Measurements from ENCODE around the gene IRGQ.
A peak's percentile ranks its signal among the peaks of the same experiment; 100 is the strongest.
"Not testable (repeated sequence)": the region's sequence is repeated elsewhere in the genome, so short reads cannot be mapped to it uniquely, and the experiment has no call there.

Gene IRGQ

DNA sequence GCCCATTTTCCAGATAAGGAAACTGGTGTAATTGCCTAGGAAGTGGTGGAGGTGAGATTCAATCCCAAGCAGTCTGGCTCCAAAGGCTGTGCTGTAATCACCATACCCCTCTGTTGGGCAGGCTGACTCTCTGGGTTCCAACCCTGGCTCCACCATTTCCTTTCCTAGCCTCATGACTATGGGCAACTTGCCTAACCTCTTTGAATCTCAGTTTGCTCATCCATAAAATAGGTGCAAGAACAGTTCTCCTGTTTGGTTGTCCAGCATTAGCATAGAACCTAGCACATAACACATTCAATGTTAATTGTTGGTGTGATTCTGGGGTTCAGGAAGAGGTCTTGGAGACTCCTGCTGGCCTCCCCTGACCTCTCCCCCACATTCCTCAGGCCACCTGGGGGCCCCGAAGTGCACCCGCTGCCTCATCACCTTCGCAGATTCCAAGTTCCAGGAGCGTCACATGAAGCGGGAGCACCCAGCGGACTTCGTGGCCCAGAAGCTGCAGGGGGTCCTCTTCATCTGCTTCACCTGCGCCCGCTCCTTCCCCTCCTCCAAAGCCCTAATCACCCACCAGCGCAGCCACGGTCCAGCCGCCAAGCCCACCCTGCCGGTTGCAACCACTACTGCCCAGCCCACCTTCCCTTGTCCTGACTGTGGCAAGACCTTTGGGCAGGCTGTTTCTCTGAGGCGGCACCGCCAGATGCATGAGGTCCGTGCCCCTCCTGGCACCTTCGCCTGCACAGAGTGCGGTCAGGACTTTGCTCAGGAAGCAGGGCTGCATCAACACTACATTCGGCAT is 2.7 kb upstream of the IRGQ start:
- H3K4me3 ChIP-seq (ENCODE audit: low read depth, low read length), result no peak overlapping the region

DNA sequence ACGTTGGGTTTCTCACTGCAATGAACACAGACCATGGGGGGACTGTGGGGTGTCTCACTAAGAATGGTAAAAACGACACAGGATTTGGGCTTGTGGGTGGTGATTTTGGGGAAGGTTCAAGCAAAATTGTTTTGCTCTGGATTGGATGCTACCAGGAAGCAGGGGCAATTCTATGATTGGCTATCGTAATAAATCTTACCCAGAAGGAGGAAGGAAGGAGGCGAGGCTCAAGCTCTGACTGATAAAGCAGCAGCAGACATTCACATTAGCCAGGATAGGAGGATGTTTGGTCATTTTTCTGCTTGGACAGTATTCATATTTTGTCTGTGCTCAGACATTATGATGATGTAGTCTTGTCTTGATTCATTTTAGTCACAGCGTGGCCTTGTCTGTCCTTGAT is 1.9 kb upstream of the IRGQ start:
- H3K4me3 ChIP-seq (ENCODE audit: low read depth, low read length), result no peak overlapping the region

DNA sequence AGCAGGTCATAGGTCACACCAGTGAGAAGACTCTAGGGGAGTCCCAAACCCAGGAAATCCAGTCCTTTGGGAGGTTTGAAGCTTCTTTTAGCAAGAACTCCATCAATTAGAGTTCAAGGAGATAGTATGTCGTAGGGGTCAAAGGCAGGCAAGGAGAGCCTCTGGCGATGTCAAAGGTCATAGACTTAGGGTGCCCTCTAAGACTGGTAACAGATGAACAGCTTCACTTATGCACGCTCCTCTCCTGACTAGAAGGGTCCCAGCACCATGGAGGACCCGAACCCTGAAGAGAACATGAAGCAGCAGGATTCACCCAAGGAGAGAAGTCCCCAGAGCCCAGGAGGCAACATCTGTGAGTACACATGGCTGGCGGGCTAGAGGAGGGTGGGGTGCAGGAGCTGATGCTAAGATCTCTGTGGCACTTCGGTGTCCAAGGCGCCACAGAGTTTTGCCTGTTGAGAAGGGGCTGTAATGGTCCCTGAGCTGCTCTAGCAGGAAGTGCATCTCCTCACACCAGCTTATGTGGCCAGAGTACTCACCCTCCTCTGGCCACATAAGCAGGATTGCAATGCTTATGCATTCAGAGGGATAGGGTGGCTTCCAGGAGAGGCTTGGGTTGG is 1.0 kb upstream of the IRGQ start:
- H3K4me3 ChIP-seq (ENCODE audit: low read depth, low read length), result peak overlapping the region; percentile 88

DNA sequence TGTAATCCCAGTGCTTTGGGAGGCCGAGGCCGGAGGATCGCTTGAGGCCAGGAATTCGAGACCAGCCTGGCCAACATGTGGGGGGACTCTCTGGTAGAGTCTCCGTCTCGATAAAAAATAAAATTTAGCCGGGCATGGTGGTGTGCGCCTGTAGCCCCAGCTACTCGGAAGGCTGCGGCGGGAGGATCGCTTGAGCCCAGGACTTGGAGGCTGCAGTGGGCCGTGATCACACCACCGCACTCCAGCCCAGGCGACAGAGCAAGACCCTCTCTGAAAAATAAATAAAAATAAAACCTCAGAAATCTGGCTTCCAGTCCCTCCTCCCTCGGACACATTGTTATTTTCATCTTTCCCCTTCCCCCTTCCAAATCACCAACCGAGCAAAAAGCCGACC is 332 bp downstream of the IRGQ start:
- peak overlapping the region; percentile 78 for H3K4me3 ChIP-seq (ENCODE audit: low read depth, low read length)

DNA sequence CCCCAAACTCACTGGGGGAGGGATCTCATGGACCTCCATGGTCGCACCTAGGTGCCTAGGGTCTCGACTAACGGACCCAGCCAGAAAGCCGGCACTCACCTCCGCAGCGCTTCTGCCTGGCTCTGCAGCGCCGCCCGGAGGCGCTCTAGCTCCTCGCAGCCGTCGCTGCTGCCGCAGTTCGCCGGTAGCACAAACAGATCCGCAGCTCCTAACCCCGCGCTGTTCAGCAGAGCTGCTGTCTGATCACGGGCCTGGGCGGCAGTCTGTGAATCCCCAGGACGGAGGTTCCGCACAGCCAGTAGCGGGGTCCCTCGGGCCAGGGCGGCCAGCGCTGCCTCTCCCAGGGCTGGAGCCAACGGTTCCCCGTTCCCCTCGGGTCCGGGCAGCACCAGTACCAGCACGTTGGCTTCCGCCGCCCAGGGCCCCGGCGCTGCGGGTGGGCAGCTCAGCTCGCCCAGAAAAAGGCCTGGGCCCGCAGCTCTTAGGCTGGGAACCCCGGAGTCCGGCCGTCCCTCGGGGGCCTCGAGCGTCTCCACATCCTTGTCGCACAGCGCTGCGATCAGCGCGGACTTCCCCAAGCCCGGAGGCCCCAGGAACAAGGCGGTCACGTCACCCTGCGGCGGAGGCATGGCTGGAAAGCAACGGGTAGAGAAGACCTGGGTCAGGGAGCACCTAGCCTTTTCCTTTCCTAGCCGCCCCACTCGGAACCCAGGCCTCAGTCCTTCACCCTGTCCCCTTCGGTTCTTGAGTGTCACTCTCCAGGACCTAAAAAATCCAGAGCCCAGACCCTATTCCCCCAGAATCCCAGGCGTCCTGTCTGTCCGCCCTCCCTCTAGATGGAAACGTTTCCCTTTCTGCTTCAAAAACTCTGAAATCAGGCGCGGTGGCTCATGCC is 977 bp downstream of the IRGQ start:
- H3K4me3 ChIP-seq (ENCODE audit: low read depth, low read length), result peak overlapping the region; percentile 78

DNA sequence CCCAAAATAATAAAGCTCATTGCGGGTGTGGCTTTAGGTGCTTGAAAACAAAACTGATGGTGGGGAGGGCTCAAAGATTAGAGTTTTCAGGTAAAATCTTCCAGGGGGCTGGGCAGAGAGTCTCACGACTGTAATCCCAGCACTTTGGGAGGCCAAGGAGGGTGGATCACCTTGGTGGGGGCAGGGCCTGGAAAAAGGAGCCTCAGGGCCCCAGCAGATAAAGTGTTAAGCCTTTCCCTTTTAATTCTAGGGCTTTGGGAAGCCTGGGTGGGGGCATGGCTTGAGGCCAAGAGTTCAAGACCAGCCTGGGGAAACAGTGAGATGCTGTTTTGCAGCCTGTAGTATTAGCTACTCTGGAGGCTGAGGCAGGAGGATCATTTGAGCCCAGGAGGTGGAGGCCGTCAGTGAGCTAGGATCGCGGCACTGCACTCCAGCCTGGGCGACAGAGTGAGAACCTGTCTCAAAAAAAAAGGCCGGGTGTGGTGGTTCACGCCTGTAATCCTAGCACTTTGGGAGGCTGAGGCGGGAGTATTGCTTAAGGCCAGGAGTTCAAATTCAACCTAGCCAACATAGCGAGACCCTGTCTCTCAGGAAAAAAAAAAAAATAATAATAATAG is 1.7 kb downstream of the IRGQ start:
- H3K4me3 ChIP-seq (ENCODE audit: low read depth, low read length), result no peak overlapping the region

DNA sequence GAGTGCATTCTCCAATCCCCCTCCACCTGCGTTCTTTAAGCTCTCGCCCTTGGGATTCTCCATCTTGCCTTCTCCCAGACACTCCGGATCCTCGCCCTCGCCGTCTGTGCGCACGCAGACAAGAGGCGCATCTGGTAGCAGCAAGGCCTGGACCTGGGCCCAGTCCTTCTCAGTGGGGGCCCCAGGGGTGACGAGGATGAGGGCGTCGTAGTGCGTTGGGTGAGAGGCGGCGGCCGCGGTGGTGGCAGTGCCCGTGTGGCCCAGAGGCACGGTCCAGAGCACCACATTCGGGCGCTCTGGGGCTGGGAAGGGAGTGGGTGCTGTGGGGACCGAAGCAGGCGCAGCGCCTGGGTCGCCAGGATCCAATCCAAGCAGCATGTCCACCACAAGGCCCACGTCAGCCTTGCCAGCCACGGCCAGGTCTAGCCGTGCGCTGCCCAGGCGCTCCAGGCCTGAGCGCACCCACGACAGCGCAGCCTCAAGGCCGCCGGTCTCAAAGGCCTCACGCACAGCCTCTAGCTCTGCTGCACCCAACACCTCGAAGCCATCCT is 3.1 kb downstream of the IRGQ start:
- no peak overlapping the region for H3K4me3 ChIP-seq (ENCODE audit: low read depth, low read length)

DNA sequence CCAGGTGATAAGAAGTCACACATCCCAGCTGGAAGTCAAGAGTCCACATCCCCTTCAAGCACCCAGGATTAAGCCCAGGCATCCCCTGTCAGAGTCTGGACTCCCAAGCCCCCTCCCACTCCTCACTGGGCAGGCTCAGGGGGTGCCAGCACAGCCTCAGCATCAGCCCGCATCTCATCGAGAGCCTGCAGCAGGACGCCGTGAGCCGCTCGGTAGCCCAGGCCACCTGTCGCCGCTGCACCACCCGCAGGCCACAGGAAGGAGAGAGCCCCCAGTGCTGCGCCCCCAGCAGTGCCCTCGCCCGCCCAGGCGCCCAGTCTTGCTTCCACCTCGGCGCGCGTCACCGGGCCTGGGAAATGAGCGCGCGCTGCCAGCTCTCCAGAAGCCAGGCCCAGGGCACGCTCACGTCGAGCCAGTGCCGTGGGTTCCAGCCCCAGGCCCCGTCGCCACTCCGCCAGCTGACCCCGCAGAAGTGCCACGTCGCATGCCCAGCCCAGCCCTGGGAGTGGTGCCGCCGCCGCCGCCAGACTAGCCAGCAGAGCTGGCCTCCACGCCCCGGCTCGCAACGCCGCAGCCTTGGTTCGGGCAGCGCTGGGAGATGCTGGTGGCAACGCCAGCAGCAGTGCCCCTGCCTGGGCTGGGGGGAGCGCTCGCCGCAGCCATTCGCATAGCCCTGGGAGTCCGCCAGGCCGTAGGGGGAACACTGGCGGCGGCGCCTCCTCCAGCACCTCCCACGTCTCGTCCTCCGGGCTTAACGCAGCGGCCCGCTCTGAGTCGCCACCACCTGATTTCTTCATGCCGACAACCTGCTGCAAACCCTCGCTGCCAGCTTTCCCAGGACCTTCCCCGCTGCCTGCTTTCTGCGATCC is 3.8 kb downstream of the IRGQ start:
- H3K4me3 ChIP-seq (ENCODE audit: low read depth, low read length), result no peak overlapping the region

DNA sequence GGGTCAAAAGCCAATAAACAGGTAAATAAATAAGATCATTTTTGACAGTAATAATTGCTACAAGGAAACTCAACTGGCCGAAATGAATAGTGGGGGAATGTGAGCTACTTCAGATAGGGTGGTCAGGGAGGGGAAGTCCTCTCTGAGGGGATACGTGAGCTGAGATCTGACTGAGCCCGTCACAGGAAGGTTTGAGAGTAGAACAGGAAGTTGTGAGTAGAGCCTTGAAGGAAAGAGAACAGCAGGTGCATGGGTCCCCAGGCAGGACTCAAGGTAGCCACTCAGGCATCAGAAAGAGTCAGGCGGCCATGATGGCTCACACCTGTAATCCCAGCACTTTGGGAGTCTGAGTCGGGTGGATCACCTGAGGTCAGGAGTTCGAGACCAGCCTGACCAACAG is 6.3 kb downstream of the IRGQ start:
- no peak overlapping the region for H3K4me3 ChIP-seq (ENCODE audit: low read depth, low read length)

DNA sequence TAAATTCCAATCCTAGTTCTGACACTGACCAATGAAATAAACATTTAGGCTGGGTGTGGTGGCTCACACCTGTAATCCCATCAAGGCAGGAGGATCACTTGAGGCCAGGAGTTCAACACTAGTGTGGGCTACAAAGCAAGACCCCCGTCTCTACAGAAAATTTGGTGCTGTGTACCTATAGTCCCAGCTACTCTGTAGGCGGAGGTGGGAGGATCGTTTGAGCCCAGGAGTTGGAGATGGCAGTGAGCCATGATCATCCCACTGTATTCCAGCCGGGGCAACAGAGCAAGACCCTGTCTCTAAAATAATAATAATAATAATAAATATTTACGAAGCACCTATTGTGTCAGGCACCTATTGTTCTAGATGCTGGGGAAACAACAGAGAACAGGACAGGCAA is 6.7 kb downstream of the IRGQ start:
- H3K4me3 ChIP-seq (ENCODE audit: low read depth, low read length), result no peak overlapping the region

DNA sequence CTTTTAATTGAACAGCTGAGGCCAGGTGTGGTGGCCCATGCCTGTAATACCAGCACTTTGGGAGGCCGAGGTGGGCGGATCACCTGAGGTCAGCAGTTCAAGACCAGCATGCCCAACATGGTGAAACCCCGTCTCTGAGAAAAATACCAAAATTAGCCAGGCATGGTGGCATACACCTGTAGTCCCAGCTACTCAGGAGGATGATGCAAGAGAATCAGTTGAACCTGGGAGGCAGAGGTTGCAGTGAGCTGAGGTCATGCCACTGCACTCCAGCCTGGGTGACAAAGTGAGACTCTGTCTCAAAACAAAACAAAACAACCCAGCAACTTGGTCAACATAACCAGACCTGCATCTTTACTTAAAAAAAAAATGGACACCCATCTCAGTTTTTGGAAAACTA is 8.9 kb downstream of the IRGQ start:
- not testable (repeated sequence) for H3K4me3 ChIP-seq (ENCODE audit: low read depth, low read length)

DNA sequence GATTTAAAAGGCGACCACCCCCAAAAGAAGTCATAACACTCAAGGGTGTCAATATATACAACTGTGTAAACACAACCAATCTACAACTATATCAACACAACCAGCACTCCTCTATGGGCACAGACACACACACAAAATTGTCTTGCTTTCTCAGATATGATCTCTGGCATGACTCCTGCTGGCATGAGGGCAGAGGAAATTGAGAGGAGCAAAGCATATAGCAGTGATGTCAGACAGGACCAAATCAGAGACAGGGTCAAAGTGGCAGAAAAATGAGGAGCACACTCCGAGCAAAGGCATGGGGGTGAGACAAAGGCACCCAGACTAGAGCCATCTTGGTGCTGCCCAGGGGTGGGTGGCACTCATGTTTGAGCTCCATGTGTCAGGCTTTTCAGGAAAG is 9.6 kb downstream of the IRGQ start:
- H3K4me3 ChIP-seq (ENCODE audit: low read depth, low read length), result no peak overlapping the region

DNA sequence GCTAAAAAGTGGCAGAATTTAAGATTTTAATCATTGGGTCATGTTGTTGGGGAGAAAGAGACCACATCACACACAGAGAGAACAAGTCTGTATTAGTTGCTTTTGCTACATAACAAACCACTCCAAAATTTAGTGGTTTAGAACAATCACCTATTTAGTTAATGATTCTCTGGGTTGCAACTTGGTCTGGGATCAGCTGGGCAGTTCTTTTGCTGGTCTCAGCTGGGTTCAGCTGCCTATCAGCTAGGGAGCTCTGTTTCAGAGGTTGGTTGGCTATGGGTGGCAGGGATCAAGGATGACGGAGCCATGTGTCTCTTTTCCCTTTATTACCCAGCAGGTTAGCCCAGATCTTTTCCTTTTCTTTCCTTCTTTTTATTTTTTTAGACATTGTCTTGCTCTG is 11.4 kb downstream of the IRGQ start:
- no peak overlapping the region for H3K4me3 ChIP-seq (ENCODE audit: low read depth, low read length)

DNA sequence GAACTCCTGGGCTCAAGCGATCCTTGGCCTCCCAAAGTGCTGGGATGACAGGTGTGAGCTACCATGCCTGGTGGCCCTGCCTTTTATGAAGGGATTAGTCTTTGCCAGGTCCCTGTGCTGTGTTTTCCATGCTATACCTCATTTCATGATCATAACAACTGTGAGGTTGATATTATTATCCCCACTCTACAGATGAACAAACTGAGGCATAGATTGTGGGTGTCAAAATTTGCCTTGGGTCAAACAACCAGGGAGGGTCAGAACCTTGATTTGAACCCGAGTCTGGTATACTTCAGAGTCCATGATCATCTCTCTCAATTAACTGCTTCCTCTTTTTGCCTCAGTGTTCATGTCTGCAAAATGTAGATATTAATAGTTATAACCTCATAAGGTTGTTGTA is 13.4 kb downstream of the IRGQ start:
- no peak overlapping the region for H3K4me3 ChIP-seq (ENCODE audit: low read depth, low read length)

DNA sequence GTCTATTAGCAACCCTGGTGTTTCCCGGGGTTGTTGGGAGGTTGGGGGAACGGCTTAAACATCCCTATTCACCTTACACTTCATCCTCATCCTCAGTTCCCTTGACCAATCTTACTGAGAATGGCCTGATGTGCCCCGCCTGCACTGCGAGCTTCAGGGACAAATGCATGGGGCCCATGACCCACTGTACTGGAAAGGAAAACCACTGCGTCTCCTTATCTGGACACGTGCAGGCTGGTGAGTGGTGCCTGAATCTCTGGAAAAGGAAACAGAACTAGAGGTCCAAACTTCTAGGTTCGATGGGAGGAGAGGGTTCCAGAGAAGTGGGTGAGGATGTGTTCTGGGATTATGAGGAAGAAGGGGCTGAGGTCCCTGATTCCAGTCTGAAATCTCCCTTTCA is 14.5 kb downstream of the IRGQ start:
- no peak overlapping the region for H3K4me3 ChIP-seq (ENCODE audit: low read depth, low read length)

DNA sequence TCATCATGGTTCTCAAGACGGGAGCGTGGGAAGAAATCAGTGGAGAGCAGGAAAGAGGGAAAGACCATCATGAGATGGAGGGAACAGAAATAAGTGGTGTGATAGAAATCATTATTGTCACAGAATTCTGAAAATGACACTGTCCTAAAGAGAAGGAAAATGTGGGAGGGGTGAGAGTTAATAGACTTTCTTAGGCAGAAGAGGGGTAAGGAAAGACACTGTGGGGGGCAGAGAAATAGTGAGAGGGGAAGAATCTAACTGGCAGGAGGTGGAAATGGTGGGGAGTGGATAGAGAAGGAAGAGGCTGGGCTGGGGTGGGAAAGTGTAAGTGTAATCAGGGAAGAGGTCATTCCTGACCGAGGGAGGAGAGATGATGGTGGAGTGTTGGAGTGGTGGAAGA is 17.1 kb downstream of the IRGQ start:
- H3K4me3 ChIP-seq (ENCODE audit: low read depth, low read length), result no peak overlapping the region

DNA sequence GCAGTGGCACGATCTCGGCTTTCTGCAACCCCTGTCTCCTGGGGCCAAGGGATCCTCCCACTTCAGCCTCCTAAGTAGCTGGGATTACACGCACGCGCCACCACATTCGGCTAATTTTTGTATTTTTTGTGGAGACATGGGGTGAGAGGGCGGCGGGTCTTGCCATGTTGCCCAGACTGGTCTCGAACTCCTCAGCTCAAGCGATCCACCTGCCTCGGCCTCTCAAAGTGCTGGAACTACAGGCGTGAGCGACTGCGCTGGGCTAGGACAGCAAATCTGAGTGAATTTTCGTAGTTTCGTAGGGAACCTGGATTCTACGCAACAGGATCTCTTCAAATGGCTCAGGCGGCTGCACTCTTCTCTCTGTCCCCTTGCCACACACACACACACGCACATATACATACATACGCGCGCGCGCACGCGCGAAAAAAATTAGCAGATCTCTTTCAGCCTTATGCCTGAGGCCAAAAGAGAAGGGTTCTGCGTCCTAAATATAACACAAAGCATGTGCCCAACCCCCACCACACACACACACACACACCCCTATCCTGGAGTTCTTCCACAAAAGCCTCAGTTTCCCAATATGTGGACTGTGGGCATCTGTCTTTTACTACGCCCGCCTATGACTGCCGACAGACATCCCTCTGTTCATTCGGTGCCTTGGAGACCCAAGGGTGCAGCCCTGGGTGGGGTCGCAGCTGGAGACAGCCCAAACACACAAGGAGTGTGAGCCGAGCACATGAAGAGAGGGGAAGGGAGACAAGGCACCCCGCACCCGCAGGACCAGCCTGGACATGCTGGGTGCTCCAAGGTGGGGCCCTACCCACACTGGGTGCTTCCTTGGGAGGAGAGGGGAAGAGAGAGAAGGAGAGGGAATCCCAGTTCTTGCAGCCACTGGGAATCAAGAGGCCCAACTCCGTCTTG is 19.7 kb downstream of the IRGQ start:
- H3K4me3 ChIP-seq (ENCODE audit: low read depth, low read length), result no peak overlapping the region

DNA sequence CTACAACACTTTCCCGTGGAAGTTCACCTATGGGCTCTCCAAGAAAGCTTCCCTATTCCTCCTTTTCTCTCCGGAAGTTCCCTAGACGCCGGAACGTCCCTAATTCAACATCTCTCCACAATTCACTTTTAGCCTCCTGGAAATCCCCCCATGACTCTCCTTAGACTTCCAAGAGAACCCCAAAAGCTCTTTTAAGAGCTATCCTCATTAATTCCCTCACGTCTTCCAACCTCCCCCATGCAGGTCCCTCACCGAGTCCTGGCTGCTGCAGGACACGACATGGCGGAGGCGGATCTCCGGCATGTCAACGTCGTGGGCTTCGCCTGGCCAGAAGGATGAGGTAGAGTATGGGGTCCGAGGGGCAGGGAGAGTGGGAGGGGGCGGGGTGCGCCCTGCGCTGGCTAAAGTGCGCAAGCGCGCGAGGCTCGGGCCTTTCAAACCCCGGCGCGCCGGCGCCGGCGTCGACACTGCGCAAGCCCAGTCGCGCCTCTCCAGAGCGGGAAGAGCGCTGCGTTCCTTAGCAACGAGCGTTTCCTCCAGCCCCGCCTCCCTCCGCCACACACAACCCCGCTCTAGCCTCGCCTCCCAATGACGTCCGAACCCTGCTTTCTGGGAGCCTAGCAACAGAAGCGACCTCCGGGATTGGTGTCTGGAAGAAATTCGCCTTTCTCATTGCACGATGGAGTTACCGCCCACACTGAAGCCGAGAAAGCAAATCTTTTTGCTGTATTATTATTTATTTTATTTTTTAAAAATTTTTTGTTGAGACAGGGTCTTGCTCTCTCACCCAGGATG is 20.6 kb downstream of the IRGQ start, which contains the start of the genes PINLYP and XRCC1:
Gene PINLYP (plus strand): TSS at position 646 of the 795 bp plus-strand sequence. CDS start 1,391 bp downstream, outside the sequence.
Gene XRCC1 (minus strand): TSS at position 372 of the 795 bp plus-strand sequence. CDS start 69 bp downstream, at position 303.
- peak within 1 kb of the TSS; percentile 78 for H3K4me3 ChIP-seq (ENCODE audit: low read depth, low read length)

Data from iPS-11a (cell line).